HG02885 (cell line): ENCODE measurements around the gene RALB.
A peak's percentile ranks its signal among the peaks of the same experiment; 100 is the strongest.
"Not testable (repeated sequence)": the region's sequence is repeated elsewhere in the genome, so short reads cannot be mapped to it uniquely, and the experiment has no call there.

Experiments
- ATAC-seq: cut with Tn5 transposase; IDR thresholded peaks from one replicate; pipeline ENCODE4 v1.9.1; 2021; ENCODE audit warnings: mild to moderate bottlenecking; ENCODE audit not compliant: unreplicated experiment, poor library complexity

Gene RALB

GRCh38 chr2:120241684-120242083, 11.0 kb upstream of the RALB start:
- ATAC-seq = no peak

- ATAC-seq = no peak
Observed at GRCh38 chr2:120243211-120243610, 9.4 kb upstream of the RALB start.

DNA sequence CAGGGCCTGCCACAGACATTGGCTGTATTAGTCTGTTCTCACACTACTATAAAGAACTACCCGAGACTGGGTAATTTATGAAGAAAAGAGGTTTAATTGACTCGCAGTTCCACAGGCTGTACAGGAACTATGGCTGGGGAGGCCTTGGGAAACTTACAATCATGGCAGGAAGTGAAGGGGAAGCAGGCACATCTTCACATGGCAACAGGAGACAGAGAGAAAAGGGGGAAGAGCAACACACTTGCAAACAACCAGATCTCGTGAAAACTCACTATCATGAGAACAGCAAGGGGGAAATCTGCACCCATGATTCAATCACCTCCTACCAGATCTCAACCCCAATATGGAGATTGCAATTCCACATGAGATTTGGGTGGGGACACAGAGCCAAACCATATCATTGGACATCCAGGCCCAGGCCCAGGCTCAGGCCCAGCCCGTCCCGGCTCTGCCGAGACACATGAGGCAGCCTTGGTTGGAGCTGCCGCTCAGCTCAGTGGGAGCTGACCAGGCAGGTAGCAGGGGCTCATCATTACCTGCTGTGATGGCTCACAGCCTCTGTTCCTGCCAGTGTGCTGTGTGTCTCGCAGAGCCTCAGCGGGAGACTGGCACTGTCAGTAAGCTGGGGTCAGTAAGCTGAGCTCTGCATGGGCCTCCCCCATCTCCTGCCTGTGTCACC, 8.6 kb upstream of the RALB start:
- no peak for ATAC-seq

GRCh38 chr2:120244656-120245519, 7.8 kb upstream of the RALB start:
- no peak for ATAC-seq

GRCh38 chr2:120245520-120246332, 6.9 kb upstream of the RALB start:
- ATAC-seq = no peak

- ATAC-seq = no peak
Observed at GRCh38 chr2:120246546-120247300, 5.9 kb upstream of the RALB start.

DNA sequence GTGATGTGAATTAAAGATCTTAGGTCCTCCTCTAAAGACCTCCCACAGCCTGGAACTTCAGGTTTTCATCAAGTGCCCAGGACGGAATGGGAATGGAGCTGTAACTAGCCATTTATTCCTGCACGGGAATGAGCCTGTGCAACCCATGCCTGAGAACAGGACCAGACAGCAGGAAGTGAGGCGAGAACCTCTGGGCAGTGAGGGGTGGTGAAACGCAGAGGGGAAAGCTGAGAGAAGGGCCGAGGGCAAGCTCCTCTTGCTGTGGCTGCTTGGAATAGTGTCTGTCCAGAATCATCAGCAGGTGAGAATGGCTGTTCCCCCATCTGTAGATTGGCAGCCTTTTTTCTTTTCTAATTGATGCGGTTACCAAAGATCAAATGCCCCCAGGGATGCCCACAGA, 4.8 kb upstream of the RALB start:
- ATAC-seq = no peak

DNA sequence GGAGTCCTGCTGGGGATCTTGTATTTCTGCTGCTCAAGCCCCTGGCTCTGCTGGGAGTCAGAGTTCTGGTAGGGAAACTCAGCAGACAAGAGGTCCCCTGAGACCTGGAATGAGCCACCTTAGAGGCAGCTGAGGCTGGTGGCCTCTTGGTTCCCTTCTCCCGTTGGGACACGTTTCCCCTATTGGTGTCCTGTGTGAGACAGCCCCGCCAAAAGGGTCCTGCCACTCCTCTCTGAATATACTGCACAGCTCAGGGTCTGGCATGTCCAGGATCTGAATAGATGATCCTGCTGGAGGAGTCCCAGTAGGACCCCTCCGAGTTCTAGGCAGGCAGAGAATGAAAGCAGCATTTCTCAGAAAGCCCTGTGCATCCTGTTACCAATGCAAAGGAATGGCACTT, 2.0 kb upstream of the RALB start:
- ATAC-seq = no peak

DNA sequence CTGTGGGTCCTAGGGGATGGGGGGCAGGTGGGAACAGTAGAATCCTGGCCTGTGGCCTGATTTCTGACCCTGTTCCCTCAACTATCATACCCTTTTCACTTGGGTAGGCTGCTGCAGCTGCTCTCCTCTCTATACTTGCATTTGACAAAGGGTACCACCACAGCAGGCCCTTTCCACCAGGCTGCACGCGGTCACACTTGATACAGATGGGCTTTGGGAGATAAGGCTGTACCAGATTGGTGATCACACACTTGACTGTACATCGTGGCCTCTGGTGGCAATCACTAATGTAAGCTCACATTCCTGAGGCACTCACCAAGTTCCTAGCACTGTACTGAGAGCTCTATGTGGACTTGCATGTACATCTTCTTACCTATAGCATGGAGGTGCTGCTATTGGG, 1.6 kb upstream of the RALB start:
- ATAC-seq = no peak

DNA sequence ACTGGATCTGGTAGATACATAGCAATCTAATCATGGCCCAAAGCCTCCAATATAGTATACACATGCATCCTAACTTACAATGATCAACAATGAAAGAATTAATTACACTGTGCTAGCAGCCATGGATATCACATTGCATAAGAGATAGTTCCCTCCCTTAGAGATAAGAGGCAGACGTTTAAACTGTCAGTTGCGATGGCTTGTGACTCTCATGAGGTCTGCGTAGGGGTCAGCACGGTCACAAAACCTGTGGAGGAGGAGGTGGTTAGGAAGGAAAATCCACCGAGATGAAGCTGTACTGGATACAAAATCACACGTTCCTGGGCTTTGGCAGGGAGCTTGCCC, 800 bp upstream of the RALB start:
- ATAC-seq = no peak

DNA sequence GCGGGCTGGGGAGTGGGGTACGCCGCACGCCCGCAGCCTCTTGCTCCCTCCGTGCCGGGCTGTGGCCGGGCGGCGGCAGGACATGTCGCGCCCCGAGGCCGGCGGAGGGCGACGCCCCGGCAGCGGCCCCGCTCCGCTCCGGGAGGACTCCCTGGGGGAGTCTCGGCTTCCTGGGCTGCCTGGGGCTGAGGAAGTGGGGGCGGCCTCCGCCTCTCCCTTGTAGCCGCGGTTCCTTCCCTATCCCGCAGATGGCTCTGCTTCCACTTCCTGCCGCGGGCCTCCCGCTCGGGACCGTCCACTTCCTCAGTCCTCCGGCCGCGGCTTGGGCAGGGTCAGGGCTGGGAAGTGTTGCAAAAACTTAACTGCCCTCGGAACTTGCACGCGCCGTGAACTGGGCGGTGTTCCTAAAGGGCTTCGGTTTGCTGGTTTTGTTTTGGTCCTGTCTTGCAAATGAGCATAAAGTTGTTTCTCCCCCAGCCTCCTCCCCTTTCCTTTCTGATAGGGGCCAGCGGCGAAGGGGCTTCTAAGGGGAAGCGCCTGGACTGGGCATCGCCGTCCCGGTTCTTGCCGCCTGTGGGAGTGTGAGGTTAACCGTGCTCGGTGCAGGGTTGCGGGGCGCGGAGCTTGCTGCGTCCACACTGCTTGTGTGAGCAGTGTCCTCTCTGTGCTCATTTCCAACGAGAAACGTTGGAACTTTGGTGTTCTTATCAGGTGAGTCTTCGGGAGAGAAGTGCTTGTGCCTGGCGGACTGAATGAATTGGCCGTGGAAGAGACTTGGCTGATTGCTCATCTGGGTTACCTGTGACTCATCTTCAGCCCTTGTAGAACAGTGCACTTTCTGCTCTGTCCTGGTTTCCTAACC, 600 bp downstream of the RALB start:
- ATAC-seq = peak; percentile 35

GRCh38 chr2:120254178-120254577, 1.5 kb downstream of the RALB start:
- ATAC-seq = no peak

DNA sequence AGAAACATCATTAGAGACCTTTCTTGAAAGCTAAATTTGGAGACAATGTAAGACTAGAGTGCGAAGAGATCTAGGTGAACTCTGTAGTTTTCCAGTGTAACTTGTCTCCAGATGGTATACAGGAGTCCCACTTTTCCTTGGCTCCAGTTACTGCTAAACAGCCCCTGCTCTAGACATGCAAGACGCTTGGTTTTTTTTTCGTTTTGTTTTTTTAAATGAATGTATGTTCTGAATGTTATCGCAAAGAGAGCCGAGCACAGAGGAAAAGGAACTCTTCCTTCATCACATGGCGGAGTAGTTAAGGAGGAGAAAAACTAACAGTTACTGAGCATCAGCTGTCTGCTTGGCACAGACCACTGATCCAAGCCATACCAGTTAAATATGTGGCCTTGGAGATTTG, 2.4 kb downstream of the RALB start:
- ATAC-seq = no peak

DNA sequence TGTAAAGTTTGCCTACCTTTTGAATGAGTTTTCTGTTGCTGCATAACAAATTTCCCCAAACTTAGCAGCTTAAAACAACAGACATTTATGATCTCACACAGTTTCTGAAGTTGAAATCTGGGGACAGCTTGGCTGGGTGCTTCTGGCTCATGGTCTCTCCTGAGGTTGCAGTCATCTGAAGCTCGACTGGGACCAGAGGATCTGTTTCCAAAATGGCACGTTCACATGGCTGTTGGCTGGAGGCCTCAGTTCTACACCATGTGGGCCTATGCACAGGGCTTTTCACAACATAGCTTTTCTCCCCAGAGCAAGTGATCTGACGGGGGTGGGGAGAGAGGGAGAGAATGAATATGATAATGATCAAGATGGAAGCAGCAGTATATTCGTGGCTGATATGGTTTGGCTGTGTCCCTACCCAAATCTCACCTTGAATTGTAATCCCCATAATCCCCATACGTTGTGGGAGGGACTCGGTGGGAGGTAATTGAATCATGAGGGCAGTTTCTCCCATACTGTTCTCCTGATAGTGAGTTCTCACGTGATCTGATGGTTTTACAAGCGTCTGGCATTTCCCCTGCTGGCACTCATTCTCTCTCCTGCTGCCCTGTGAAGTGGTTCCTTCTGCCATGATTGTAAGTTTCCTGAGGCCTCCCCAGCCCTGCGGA, 3.5 kb downstream of the RALB start:
- ATAC-seq = no peak

- no peak for ATAC-seq
Observed at GRCh38 chr2:120256651-120257000, 4.0 kb downstream of the RALB start.

- no peak for ATAC-seq
Observed at GRCh38 chr2:120257522-120257921, 4.9 kb downstream of the RALB start.

DNA sequence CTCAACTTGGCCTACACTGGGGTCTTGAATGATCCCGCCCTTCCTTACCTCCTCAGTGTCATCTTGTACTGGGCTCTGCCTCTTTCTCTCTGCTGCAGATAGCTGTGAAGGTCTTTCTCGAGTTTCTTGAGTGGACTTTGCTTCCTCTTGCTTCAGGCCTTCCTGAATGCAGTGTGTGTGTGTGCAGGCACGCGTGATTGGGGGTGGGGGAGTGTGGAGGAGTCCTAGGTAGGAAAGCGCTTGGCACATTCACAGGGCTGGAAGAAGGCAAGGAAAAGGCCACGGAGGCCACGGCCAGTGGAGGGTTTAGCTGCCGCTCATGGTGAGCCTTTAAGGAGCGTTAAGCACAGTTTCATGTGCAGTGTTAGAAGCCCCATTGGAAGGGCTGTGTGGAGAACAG, 5.5 kb downstream of the RALB start:
- ATAC-seq = no peak

DNA sequence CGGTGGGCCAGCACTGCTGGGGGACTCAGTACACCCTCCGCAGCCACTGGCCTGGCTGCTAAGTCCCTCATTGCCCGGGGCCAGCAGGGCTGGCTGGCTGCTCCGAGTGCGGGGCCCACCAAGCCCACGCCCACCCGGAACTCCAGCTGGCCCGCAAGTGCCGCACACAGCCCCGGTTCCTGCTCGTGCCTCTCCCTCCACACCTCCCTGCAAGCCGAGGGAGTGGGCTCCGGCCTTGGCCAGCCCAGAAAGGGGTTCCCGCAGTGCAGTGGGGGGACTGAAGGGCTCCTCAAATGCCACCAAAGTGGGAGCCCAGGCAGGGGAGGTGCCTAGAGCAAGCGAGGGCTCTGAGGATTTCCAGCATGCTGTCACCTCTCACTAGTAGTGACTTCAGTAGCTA, 7.3 kb downstream of the RALB start:
- ATAC-seq = not testable (repeated sequence)

DNA sequence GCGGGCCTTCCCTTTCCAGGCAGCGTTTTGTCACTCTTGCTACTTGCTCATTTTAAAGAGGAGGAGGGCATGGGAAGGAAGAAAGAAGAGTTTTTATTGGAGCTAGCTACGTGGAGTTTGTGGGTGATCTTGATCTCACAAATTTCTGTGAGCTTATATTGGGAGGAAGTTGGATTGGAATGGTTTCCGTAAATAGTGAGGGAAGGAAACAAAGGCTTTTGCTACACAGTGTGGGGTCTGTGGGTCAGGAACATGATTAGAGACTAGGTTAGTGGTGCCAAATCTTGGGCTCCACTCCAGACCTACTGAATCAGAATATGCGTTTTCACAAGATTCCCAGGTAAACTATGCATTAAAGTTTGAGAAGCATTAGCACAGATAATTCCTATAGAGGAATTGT, 8.1 kb downstream of the RALB start:
- no peak for ATAC-seq
